Neural cell (in vitro differentiated cells): Measurements from ENCODE around the gene PAPPA2.

Source experiments
- CTCF ChIP-seq: fragments of 450-650 bp; IDR thresholded peaks from 2 replicates; pipeline ENCODE4 v1.5.1; 2014; ENCODE audit warnings: antibody characterized with exemption, mild to moderate bottlenecking, moderate library complexity; ENCODE audit not compliant: poor library complexity, severe bottlenecking
- EZH2 ChIP-seq: fragments of 200-600, 300-800 bp; shearing (Covaris generic), sonication (generic); IDR thresholded peaks from 2 replicates; pipeline ENCODE4 v1.6.1; 2014; ENCODE audit warnings: antibody characterized with exemption, low read length, borderline replicate concordance, mild to moderate bottlenecking; ENCODE audit not compliant: insufficient read depth, poor library complexity, severe bottlenecking
- SMC3 ChIP-seq: fragments of 450-650 bp; conservative IDR thresholded peaks from 2 replicates; pipeline ENCODE4 v1.6.1; 2014; ENCODE audit warnings: antibody characterized with exemption, mild to moderate bottlenecking, moderate library complexity; ENCODE audit not compliant: poor library complexity

GRCh38 chr1:176466514-176466913 is 3.5 kb downstream of the PAPPA2 start:
- TF ChIP-seq CTCF = no peak
- no peak for TF ChIP-seq EZH2
- TF ChIP-seq SMC3 = no peak
